ENCODE results near the gene LCT.
"Not testable (repeated sequence)": the region's sequence is repeated elsewhere in the genome, so short reads cannot be mapped to it uniquely, and the experiment has no call there.

LCT gene

DNA sequence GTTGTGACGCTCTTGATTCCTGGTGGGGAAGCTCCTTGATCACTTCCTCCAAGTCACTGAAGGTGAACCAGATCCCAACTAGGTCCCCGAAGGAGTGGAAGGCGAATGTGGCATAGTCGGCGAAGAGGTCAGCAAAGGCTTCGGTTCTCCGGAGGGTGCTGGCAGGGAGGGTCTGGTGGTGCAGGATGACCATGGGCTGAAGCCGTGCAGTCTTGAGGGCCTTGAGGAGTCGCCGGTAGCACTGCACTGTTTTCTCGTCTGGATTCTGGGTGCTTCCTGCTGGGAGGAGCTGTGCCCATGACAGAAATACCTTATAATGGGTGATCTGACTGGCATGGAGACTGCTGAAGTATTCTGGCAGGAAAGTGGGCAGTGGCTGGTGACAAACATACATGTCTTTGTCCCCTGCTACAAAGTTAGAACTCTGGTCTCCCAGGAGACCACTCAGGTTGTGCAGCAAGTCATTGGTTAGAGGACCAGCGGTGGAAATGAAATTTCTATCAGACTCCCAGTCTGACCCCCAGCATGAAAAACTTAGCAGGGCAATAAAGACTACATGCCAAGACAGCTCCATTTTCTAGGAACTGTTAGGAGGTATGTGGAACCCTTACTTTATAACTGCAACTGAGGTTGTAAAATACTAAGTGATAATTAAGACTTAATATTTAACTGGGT lies at the start of gene LCT:
Gene LCT, minus strand, starts transcription at position 589 of the 675 bp plus-strand sequence. Its CDS starts 15 bp downstream, at position 574.
- Histone ChIP-seq H3K4me1 (ENCODE audit: insufficient read depth, low read length) (no peaks in the 10 kb centered on the region), H3K9me3 (ENCODE audit: control insufficient read depth, insufficient read depth, low read length) (no peaks in the 10 kb centered on the region), H3K9ac (ENCODE audit: low read depth, low read length) (no peak within 1 kb of the TSS), H3K36me3 (ENCODE audit: insufficient read depth, low read length) (no peaks in the 10 kb centered on the region)

DNA sequence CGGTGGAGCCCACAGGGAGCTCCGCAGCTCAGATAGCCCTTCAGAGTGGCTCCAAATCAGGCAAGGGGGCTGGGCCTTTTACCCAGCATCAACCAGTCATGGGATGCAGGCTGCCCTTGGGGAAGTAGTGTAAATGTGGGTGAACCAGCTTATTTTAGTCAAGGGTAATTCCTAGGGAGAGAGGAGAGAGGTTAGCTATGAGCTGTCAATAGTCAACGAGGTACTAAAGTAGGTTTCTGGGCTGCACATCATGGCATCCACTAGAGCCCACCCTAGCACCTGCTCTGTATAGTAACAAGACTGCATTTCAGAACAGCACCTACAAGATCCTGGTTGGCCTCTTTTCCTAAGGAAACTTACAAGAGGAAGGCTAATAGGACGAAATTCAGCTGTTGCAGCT lies 48.7 kb upstream of the LCT start:
- H3K4me1 ChIP-seq (ENCODE audit: insufficient read depth, low read length): peaks cover 4% of the 10 kb centered on the region
- no peaks in the 10 kb centered on the region for H3K36me3 ChIP-seq (ENCODE audit: insufficient read depth, low read length)
- no peaks in the 10 kb centered on the region; the same call in 1 of the 2 replicates for H3K9me3 ChIP-seq (ENCODE audit: control insufficient read depth, insufficient read depth, low read length)
- no peak overlapping the region for H3K9ac ChIP-seq (ENCODE audit: low read depth, low read length)

DNA sequence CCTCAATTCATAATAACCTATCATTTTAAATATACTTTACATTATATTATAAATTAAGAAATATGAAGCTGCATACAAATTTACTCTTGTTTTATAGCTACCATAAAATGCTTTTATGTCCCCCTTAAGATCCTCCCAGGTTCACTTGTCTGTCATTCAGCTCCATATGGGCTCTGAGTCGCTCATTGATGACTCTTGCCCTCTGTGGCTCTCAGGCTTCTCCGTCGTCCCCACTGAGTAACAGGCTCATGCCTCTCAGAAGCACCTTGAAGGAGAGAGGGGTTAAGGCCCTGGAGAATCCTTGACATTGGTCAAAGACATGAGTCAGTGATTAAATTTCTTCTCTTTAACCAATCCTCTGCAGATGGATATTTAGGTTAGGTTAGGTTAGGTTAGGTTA lies 45.4 kb upstream of the LCT start:
- peaks cover 4% of the 10 kb centered on the region for H3K4me1 ChIP-seq (ENCODE audit: insufficient read depth, low read length)
- H3K36me3 ChIP-seq (ENCODE audit: insufficient read depth, low read length): no peaks in the 10 kb centered on the region
- H3K9me3 ChIP-seq (ENCODE audit: control insufficient read depth, insufficient read depth, low read length): no peaks in the 10 kb centered on the region
- H3K9ac ChIP-seq (ENCODE audit: low read depth, low read length): peak overlapping the region; percentile 15; the same call in 1 of the 2 replicates

DNA sequence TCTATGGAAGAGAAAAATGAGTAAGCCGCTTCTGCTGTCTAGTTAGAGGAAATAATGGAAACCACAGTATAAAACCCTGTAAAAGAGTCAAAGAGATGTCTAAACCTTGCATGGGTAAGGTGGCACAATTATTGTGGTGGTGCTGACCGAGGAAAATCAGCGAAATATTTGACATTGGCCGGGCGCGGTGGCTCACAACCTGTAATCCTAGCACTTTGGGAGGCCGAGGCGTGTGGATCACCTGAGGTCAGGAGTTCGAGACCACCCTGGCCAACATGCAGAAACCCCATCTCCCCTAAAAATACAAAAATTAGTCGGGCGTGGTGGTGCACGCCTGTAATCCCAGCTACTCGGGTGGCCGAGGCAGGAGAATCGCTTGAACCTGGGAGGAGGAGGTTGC lies 39.8 kb upstream of the LCT start:
- H3K9ac ChIP-seq (ENCODE audit: low read depth, low read length): peak overlapping the region; percentile 85
- H3K4me1 ChIP-seq (ENCODE audit: insufficient read depth, low read length); H3K9me3 ChIP-seq (ENCODE audit: control insufficient read depth, insufficient read depth, low read length); H3K36me3 ChIP-seq (ENCODE audit: insufficient read depth, low read length): not testable (repeated sequence)

DNA sequence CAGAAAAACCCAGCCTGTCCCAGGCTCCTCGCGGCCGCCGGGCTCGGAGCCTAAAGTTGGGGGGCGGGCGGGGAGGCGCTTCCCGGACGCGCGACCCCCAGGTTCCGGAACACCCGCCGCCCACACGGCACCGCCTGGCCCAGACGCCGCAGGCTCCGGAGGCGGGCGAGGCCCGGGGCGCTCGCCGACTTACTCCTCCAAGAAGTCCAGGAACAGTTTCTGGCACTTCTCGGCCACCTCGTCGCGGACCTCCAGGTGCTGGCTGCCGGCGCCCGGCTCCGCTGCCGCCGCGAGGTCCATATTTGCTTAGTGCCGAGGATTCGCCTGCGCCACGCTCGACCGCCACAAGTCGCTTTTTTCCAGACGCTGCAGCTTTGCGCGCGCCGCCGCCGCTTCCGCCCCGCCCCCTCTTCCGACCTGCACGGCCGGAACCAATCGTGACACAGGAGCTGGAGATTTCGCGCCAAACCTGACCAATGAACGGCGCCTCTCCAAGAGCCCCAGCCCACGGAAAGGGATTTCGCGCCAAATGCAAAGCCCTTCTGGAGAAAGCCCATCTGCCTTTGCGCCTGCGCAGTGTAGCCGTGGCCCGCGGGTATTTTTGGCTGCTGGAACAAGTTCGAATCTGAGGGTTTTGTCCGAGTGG lies 39.2 kb upstream of the LCT start, which contains the start of gene MCM6:
Gene MCM6, minus strand, starts transcription at position 378 of the 646 bp plus-strand sequence. Its CDS starts 78 bp downstream, at position 300.
- peaks cover 9% of the 10 kb centered on the region; the same call in 1 of the 2 replicates for H3K4me1 ChIP-seq (ENCODE audit: insufficient read depth, low read length)

DNA sequence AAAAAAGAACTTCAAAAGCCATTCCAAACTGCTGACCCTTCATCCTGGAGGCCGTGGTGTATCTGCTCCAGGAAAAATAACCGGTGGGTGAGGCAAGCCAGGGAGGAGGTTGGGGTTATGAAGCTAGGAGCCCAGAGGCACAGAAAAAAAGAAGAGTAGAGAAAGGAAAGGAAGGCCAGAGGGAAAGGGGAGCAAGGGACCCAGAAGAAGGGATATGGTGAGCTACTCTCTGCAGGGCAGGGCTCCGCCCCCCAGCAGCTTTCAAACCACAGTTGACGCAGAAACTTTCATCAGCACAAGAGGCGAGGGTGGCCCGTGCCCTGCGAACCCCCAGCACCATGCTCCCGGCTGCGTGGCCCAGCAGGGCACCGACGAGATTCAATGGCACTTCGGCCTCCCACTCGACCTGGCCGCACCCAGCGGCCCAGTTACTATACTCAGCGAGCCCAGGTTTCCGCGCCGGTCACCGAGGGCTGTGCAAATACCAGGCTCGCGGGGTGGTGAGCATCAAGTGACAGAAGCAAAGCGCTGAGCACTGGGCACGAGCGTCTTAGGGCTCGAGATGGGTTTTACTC lies 38.6 kb upstream of the LCT start:
- Histone ChIP-seq H3K9me3 (ENCODE audit: control insufficient read depth, insufficient read depth, low read length) (no peaks in the 10 kb centered on the region), H3K9ac (ENCODE audit: low read depth, low read length) (peak overlapping the region; percentile 85), H3K4me1 (ENCODE audit: insufficient read depth, low read length) (peaks cover 9% of the 10 kb centered on the region; the same call in 1 of the 2 replicates), H3K36me3 (ENCODE audit: insufficient read depth, low read length) (peaks cover 13% of the 10 kb centered on the region; the same call in 1 of the 2 replicates)

More for the DNA sequence above, 39.2 kb upstream of the LCT start, which contains the start of gene MCM6:
- Histone ChIP-seq H3K36me3 (ENCODE audit: insufficient read depth, low read length) (peaks cover 8% of the 10 kb centered on the region; the same call in 1 of the 2 replicates), H3K9ac (ENCODE audit: low read depth, low read length) (peak within 1 kb of the TSS; percentile 85), H3K9me3 (ENCODE audit: control insufficient read depth, insufficient read depth, low read length) (no peaks in the 10 kb centered on the region)

DNA sequence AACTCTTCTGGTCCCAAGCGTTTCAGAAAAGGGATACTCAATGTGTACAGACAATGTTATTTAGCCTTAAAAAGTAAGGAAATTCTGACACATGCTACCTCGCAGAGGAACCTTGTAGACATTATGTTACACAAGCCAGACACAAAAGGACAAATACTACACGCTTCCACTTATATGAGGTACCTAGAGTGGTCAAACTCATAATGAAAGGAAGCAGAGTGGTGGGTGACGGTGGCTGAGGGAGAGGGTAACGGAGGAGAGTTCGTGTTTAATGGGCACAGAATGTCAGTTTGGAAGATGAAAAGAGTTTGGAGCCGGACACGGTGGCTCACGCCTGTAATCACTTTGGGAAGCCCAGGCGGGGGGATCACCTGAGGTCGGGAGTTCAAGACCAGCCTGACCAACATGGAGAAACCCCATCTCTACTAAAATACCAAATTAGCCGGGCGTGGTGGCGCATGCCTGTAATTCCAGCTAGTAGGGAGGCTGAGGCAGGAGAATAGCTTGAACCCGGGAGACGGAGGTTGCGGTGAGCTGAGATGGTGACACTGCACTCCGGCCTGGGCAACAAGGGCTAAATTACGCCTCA lies 37.9 kb upstream of the LCT start:
- Histone ChIP-seq H3K4me1 (ENCODE audit: insufficient read depth, low read length) (peaks cover 9% of the 10 kb centered on the region; the same call in 1 of the 2 replicates), H3K9ac (ENCODE audit: low read depth, low read length) (peak overlapping the region; percentile 85; the same call in 1 of the 2 replicates), H3K9me3 (ENCODE audit: control insufficient read depth, insufficient read depth, low read length) (no peaks in the 10 kb centered on the region), H3K36me3 (ENCODE audit: insufficient read depth, low read length) (peaks cover 20% of the 10 kb centered on the region; the same call in 1 of the 2 replicates)

DNA sequence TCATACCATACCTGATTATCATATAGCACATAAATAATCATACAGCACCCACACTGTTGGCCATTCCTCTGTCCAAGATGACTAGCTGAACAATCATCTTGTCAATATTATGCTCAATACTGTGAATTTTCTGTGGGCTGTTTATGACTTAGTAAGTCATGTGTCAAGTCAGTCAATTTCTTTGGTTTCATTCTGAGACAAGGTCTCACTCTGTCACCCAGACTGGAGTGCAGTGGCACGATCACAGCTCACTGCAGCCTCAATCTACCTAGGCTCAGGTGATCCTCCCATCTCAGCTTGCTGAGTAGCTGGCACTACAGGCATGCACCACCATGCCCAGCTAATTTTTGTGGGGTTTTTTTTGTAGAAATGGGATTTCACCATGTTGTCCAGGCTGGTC lies 33.6 kb upstream of the LCT start:
- Histone ChIP-seq H3K9ac (ENCODE audit: low read depth, low read length) (no peak overlapping the region), H3K9me3 (ENCODE audit: control insufficient read depth, insufficient read depth, low read length) (no peaks in the 10 kb centered on the region), H3K4me1 (ENCODE audit: insufficient read depth, low read length) (peaks cover 9% of the 10 kb centered on the region; the same call in 1 of the 2 replicates), H3K36me3 (ENCODE audit: insufficient read depth, low read length) (peaks cover 38% of the 10 kb centered on the region)

DNA sequence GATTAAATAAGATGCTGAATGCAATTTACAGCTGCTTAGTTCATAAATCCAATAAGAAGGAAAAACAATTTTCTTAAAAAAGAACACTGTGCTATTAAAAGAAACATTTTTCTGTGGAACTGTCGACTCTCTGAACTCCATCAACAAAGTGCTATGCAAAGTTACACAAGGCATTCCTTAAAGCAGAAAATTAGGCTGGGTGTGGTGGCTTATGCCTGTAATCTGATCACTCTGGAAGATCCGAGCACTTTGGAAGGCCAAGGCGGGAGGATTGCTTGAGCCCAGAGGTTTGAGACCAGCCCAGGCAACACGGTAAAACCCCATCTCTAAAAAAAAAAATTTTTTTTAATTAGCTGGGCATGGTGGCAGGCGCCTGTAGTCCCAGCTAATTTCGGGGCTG lies 26.2 kb upstream of the LCT start:
- H3K36me3 ChIP-seq (ENCODE audit: insufficient read depth, low read length): peaks cover 36% of the 10 kb centered on the region
- no peaks in the 10 kb centered on the region for H3K9me3 ChIP-seq (ENCODE audit: control insufficient read depth, insufficient read depth, low read length)
- H3K4me1 ChIP-seq (ENCODE audit: insufficient read depth, low read length): no peaks in the 10 kb centered on the region
- no peak overlapping the region for H3K9ac ChIP-seq (ENCODE audit: low read depth, low read length)

DNA sequence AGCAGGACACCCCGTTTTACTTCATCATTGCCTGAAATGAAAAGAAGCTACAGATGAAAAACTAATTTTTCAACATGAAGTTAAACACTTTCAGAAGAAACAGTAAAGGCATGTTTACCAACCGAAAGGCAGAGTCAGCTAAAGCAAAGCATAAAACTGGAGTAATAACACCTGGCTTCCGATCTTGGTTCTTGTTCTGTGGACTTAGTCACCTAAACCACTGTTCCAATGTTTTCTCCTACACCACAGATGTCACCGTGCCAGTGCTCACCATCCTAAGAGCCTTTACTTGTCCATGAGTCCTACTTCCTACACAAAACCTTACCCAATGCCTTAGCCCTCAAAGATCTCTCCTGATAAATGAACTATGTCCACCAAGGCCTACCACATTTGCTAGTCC lies 25.7 kb upstream of the LCT start:
- no peak overlapping the region for H3K9ac ChIP-seq (ENCODE audit: low read depth, low read length)
- H3K36me3 ChIP-seq (ENCODE audit: insufficient read depth, low read length): peaks cover 35% of the 10 kb centered on the region
- H3K4me1 ChIP-seq (ENCODE audit: insufficient read depth, low read length): no peaks in the 10 kb centered on the region
- H3K9me3 ChIP-seq (ENCODE audit: control insufficient read depth, insufficient read depth, low read length): no peaks in the 10 kb centered on the region

DNA sequence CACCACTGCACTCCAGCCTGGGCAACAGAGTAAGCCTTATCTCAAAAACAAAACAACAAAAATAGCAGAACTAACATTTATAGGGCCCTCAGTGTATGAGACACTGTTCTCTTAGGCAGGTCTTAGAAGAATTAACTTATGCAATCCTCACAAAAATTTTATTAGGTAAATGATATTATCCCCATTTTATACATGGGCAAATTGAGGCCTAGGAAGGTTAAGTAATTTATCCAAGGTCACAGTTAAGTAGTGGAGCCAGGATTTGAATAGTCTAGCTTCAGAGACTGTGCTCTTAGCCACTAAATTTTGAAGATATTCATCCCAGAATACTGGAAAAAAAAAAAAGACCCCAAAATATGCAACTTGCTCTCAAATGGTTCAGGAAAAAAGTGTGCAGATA lies 16.4 kb upstream of the LCT start:
- H3K36me3 ChIP-seq (ENCODE audit: insufficient read depth, low read length): peaks cover 35% of the 10 kb centered on the region
- no peak overlapping the region for H3K9ac ChIP-seq (ENCODE audit: low read depth, low read length)
- H3K9me3 ChIP-seq (ENCODE audit: control insufficient read depth, insufficient read depth, low read length): no peaks in the 10 kb centered on the region
- H3K4me1 ChIP-seq (ENCODE audit: insufficient read depth, low read length): no peaks in the 10 kb centered on the region

DNA sequence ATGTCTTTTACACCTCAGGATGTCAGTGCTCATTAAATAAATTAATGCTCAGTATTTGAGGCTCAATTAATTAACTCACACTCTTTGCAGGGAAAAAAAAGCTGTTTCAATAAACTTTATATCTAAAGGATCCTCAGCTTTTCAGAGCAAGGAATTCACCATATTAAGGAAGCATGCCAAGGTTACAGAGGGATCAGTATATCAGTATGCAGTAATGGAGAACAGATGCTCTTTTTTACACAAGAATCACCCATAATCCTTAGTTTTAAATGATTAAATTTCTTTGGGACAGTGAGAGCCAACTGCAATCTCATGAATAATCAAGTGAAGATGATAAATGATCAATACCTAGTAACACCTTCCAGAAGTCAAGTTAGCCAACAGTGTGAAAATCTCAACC lies 14.9 kb upstream of the LCT start:
- Histone ChIP-seq H3K36me3 (ENCODE audit: insufficient read depth, low read length) (peaks cover 35% of the 10 kb centered on the region), H3K9me3 (ENCODE audit: control insufficient read depth, insufficient read depth, low read length) (no peaks in the 10 kb centered on the region), H3K9ac (ENCODE audit: low read depth, low read length) (no peak overlapping the region), H3K4me1 (ENCODE audit: insufficient read depth, low read length) (no peaks in the 10 kb centered on the region)

DNA sequence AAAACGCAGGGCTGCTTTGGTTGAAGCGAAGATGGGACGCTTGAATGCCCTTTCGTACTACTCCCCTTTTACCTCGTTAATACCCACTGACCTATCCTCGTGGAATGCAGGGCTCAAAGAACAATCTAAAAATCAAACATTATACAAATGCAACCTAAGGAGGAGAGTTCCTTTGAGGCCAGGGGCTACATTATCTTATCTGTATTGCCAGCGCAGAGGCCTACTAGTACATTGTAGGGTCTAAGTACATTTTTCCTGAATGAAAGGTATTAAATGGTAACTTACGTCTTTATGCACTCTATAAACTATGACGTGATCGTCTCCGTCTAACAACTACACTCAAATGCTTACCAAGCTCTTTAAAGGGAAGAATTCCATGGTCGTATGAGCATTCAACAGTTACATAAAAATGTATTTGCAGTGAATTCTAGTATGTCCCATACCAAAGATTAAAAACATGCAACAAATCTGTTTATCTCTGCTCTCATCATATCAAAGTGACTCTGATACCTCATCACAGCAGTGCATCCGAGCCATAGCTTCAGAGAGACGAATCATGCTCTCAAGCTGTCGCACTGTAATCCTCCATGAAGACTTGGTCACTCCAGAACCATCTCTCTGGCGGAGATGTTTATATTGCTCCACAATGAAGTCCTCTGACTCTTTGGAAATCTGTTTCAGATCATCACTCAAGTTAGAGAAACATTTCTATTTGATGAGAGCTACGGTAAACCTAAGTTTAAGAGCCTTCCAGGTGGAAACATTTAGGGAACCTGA lies 14.1 kb upstream of the LCT start:
- Histone ChIP-seq H3K4me1 (ENCODE audit: insufficient read depth, low read length) (no peaks in the 10 kb centered on the region), H3K9me3 (ENCODE audit: control insufficient read depth, insufficient read depth, low read length) (no peaks in the 10 kb centered on the region), H3K9ac (ENCODE audit: low read depth, low read length) (no peak overlapping the region), H3K36me3 (ENCODE audit: insufficient read depth, low read length) (peaks cover 30% of the 10 kb centered on the region)

DNA sequence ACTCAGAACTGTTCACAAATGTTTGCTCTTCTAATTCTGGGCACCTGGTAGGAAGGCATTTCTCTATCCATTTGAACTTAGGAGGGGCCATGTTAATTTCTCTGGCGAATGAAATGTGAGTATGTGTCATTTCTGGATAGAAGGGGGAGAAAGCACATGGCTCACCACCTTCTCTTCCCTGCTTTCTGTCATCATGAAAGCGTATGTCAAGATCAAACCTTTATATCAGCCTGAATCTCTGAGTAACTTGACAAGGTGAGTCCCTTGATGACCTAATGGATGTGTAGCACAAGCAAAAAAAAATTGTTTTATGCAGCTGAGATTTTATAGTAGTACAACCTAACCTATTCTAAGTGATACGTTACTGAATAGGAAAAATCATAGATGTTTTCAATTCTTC lies 12.1 kb upstream of the LCT start:
- Histone ChIP-seq H3K9ac (ENCODE audit: low read depth, low read length) (no peak overlapping the region), H3K36me3 (ENCODE audit: insufficient read depth, low read length) (peaks cover 35% of the 10 kb centered on the region), H3K4me1 (ENCODE audit: insufficient read depth, low read length) (no peaks in the 10 kb centered on the region), H3K9me3 (ENCODE audit: control insufficient read depth, insufficient read depth, low read length) (no peaks in the 10 kb centered on the region)

Data from ES-I3 (cell line).